Pancreas (tissue), 10 donors: ENCODE results near the gene BEST1. TPM values are rescaled to one million over a fixed set of nuclear protein-coding genes. Genes with fewer than 3 reads are reported as not detected.

ENCODE experiments used
- ATAC-seq, 4 donors: fragments of 200-7000 bp; cut with Tn5 transposase; one replicate each; pipeline versions ENCODE4 v1.8.0 to v1.9.1; 2020; ENCODE audit warnings: mild to moderate bottlenecking in 4 of 4, moderate library complexity in 4 of 4
- DNase-seq, 6 donors: peaks; one replicate each; pipeline ENCODE4 v3.0.0-alpha.2; 2020
- FAIRE-seq: peaks from 2 replicates; lab custom pipeline; 2012; peaks lifted over from hg19 to GRCh38; lab: Jason Lieb, UNC
- H3K27ac ChIP-seq, 4 donors: fragments of 200-600 bp; sonication (generic); 1 replicate in 3 of 4; 2 replicates in 1 of 4; pipeline versions ENCODE4 v1.5.0 to v1.8.0; 2020
- H3K27me3 ChIP-seq, 4 donors: fragments of 200-600 bp; one replicate each; pipeline ENCODE4 v1.8.0; 2021
- H3K36me3 ChIP-seq, 3 donors: fragments of 200-600 bp; sonication (generic) in 1 of 3; one replicate each; pipeline versions ENCODE4 v1.5.0 to v1.8.0; 2020 to 2021
- H3K4me1 ChIP-seq, 3 donors: fragments of 200-600 bp; one replicate each; pipeline ENCODE4 v1.8.0; 2021
- H3K4me3 ChIP-seq, 4 donors: fragments of 200-600 bp; sonication (generic) in 2 of 4; one replicate each; pipeline versions ENCODE4 v1.5.0 to v1.8.0; 2020 to 2021
- H3K9me3 ChIP-seq, 4 donors: fragments of 200-600 bp; one replicate each; pipeline ENCODE4 v1.8.0; 2021
- CTCF ChIP-seq, 4 donors: fragments of 200-600 bp; sonication (generic) in 3 of 4; IDR thresholded peaks; one replicate each; pipeline versions ENCODE4 v1.5.0 to v1.8.0; 2021; ENCODE audit warnings: antibody characterized with exemption in 4 of 4
- WGBS, 2 donors: extraction: QIAGEN DNeasy Blood & Tissue Kit; methylation state at CpG; one replicate each; pipeline ENCODE4 v1.1.7; 2013; 5-methylcytosine and 5-hydroxymethylcytosine counted together
- intact Hi-C, 3 donors: fragments of 100-400 bp; cut with DNase I; formaldehyde crosslinking; loops; one replicate each; pipeline versions ENCODE4 v1.11.1 to v1.14.2; 2022
- polyA plus RNA-seq, 2 donors: library from polyadenylated mRNA; stranded (reverse); fragments of 200-250 nt; gene quantifications; one replicate each; pipeline ENCODE4 v1.2.3, GENCODE V29; 2013
- total RNA-seq, 6 donors: library from RNA; stranded (reverse); fragmentation: NEBNext Ultra II Directional in 4 of 6; extraction: Animal tissue kit (Norgen Biotek cat#: 25700) in 4 of 6; gene quantifications; one replicate each; pipeline versions ENCODE4 v1.2.1 to v1.2.4, GENCODE V29; 2021 to 2023
- donor health status: healthy with polysubstance abuse.
- donor health status: DM: no; HTN: no; CAD: no; lungs with moderate emphysema.
- donor health status: DM: no; HTN: no; CAD: no.
- donor health status: control.
- donor health status: control.
- donor health status: Bipolar disorder and iron deficiency.
- donor health status: DM: yes; HTN: yes; CAD: no.
- donor health status: DM: no; HTN: no; CAD: no.
- donor health status: DM: no; HTN: no; CAD: no.
- donor health status: DM: yes; HTN: yes; CAD: no.

BEST1 gene
- total and polyA plus RNA-seq, 8 donors, result 0.43 to 2.4 (median 1.1) TPM

- DNase-seq, result no peak
- TF ChIP-seq CTCF (IDR thresholded peaks at IDR 0.05), result no peak
- intact Hi-C loops, result no loop called here
- Histone ChIP-seq H3K27me3 (no peaks in the 10 kb centered on the region), H3K36me3 (no peaks in the 10 kb centered on the region), H3K9me3 (no peaks in the 10 kb centered on the region), H3K4me3 (no peak overlapping the region), H3K4me1 (peaks cover 0 to under 1% (median 0%) of the 10 kb centered on the region in 3 donors), H3K27ac (no peak overlapping the region)
- no peak for ATAC-seq
- FAIRE-seq, result no peak
These were observed 21.5 kb upstream of the BEST1 start for GRCh38 chr11:61928606-61929005.

GRCh38 chr11:61930933-61931332 is 19.2 kb upstream of the BEST1 start:
- Histone ChIP-seq H3K36me3 (no peaks in the 10 kb centered on the region), H3K4me1 (no peaks in the 10 kb centered on the region), H3K4me3 (no peak overlapping the region), H3K9me3 (no peaks in the 10 kb centered on the region), H3K27ac (no peak overlapping the region), H3K27me3 (no peaks in the 10 kb centered on the region)
- TF ChIP-seq CTCF (IDR thresholded peaks at IDR 0.05), result no peak
- ATAC-seq (no peak), FAIRE-seq (no peak), DNase-seq (no peak)
- 83% methylated on average over 3 of the region's 3 CpGs for WGBS, 2 donors
- intact Hi-C loops, result no loop called here

DNA sequence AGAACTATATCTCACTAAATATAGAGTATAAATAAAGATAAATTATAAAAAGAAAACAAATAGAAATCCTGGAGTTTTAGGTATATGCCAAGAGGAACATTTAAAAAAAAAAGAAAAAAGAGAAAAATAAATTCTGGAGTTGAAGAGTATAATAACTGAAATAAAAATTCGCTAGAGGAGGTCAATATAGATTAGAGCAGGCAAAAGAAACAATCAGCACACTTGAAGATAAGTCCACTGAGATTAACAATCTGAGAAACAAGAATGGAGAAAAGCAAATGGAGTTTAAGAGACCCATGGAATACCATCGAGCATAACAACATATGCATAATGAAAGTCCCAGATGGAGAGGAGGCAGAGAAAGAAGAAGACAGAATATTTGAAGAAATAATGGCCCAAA is 14.3 kb upstream of the BEST1 start:
- 77 to 81% methylated on average over 2 of the region's 2 CpGs for WGBS, 2 donors
- intact Hi-C loops, result no loop called here

DNA sequence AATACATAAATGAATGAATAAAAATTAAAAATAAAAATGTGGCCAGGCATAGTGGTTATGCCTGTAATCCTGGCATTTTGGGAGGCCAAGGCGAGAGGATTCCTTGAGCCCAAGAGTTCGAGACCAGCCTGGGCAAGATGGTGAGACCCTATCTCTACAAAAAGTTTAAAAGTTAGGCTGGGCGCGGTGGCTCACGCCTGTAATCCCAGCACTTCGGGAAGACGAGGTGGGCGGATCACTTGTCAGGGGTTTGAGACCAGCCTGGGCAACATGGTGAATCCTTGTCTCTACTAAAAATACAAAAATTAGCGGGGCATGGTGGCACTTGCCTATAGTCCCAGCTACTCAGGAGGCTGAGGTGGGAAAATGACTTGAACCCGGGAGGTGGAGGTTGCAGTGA is 9.7 kb upstream of the BEST1 start:
- H3K27ac ChIP-seq, result no peak overlapping the region
- DNase-seq (no peak), ATAC-seq (no peak), FAIRE-seq (no peak)
- H3K36me3 ChIP-seq, result no peaks in the 10 kb centered on the region
- no peak for TF ChIP-seq CTCF (IDR thresholded peaks at IDR 0.05)
- 91 to 93% methylated on average over 10 of the region's 10 CpGs for WGBS, 2 donors
- no peaks in the 10 kb centered on the region for H3K9me3 ChIP-seq
- H3K4me1 ChIP-seq, result no peaks in the 10 kb centered on the region
- intact Hi-C loops, result loop anchor here in 1 of 3 donors (10.0 kb wide), 1 partner anchor 136 kb away; no protein-coding TSS in a partner anchor
- H3K4me3 ChIP-seq, result no peak overlapping the region
- no peaks in the 10 kb centered on the region for H3K27me3 ChIP-seq

More for the DNA sequence above, 14.3 kb upstream of the BEST1 start:
- no peak overlapping the region for H3K27ac ChIP-seq
- no peak for ATAC-seq
- H3K9me3 ChIP-seq, result no peaks in the 10 kb centered on the region
- H3K36me3 ChIP-seq, result no peaks in the 10 kb centered on the region
- no peak for FAIRE-seq
- H3K4me3 ChIP-seq, result no peak overlapping the region
- no peak for DNase-seq
- no peaks in the 10 kb centered on the region for H3K4me1 ChIP-seq
- H3K27me3 ChIP-seq, result no peaks in the 10 kb centered on the region
- no peak for TF ChIP-seq CTCF (IDR thresholded peaks at IDR 0.05)

DNA sequence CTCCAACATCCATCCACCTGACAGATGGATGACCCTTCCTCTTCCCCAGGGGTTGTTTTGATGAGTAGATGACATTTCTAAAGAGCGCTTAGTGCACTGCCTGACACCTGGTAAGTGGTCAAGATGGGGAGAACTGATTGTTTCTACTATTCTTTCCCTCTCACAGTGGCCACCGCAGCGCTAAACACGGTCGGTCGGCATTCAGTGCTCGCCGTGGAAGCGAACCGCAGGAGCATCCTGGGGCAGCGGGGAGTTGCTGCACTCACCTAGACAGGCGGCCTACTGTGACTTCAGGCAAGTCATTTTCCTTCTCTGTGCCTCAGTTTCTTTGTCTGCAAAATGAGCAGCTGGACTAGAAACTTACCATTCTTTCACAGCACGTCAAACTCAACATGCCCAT is 5.0 kb upstream of the BEST1 start:
- H3K27me3 ChIP-seq, result no peaks in the 10 kb centered on the region
- no peak for DNase-seq
- WGBS, 2 donors, result 85 to 90% methylated on average over 13 of the region's 13 CpGs
- no peak overlapping the region for H3K27ac ChIP-seq
- TF ChIP-seq CTCF (IDR thresholded peaks at IDR 0.05), result no peak
- H3K36me3 ChIP-seq, result no peaks in the 10 kb centered on the region
- H3K4me3 ChIP-seq, result no peak overlapping the region
- no peaks in the 10 kb centered on the region for H3K9me3 ChIP-seq
- intact Hi-C loops, result loop anchor here in 1 of 3 donors (10.0 kb wide), 1 partner anchor 140 kb away; no protein-coding TSS in a partner anchor
- FAIRE-seq, result no peak
- peaks cover 11 to 18% (median 17%) of the 10 kb centered on the region in 3 donors for H3K4me1 ChIP-seq
- ATAC-seq, result no peak
